Smooth muscle cell (in vitro differentiated cells): Measurements from ENCODE around the gene ZNF280B. TPM values are rescaled to one million over a fixed set of nuclear protein-coding genes. Genes with fewer than 3 reads are reported as not detected.

Experiments
- DNase-seq: peaks from one replicate; lab custom pipeline; 2025; ENCODE audit not compliant: unreplicated experiment; lab: John Stamatoyannopoulos, UW
- H2AFZ ChIP-seq: fragments of 200-600 bp; sonication (generic); 2 replicates; pipeline ENCODE4 v1.6.0; 2016; ENCODE audit warnings: antibody characterized with exemption, low read depth, mild to moderate bottlenecking
- H3F3A ChIP-seq: fragments of 200-600 bp; sonication (generic); 2 replicates; pipeline ENCODE4 v1.6.0; 2017; ENCODE audit warnings: antibody characterized with exemption, low read depth
- H3K27ac ChIP-seq: fragments of 200-600 bp; sonication (generic); 2 replicates; pipeline ENCODE4 v1.5.1; 2016; ENCODE audit warnings: low read depth, mild to moderate bottlenecking
- H3K27me3 ChIP-seq: fragments of 200-600 bp; sonication (generic); 2 replicates; pipeline ENCODE4 v1.6.1; 2016; ENCODE audit warnings: low read depth, mild to moderate bottlenecking
- H3K36me3 ChIP-seq: fragments of 200-600 bp; sonication (generic); 2 replicates; pipeline ENCODE4 v1.5.1; 2016; ENCODE audit warnings: low read depth
- H3K4me1 ChIP-seq: fragments of 200-600 bp; sonication (generic); 2 replicates; pipeline ENCODE4 v1.5.1; 2016; ENCODE audit warnings: low read depth
- H3K4me2 ChIP-seq: fragments of 200-600 bp; sonication (generic); 2 replicates; pipeline ENCODE4 v1.6.0; 2016; ENCODE audit warnings: mild to moderate bottlenecking
- H3K4me3 ChIP-seq: fragments of 200-600 bp; sonication (generic); 2 replicates; pipeline ENCODE4 v1.5.1; 2016; ENCODE audit warnings: mild to moderate bottlenecking
- H3K79me2 ChIP-seq: fragments of 200-600 bp; sonication (generic); 2 replicates; pipeline ENCODE4 v1.6.0; 2016; ENCODE audit warnings: low read depth, mild to moderate bottlenecking
- H3K9ac ChIP-seq: fragments of 200-600 bp; sonication (generic); 2 replicates; pipeline ENCODE4 v1.6.0; 2016; ENCODE audit warnings: low read depth
- H3K9me3 ChIP-seq: fragments of 200-600 bp; sonication (generic); replicated peaks from 2 replicates; pipeline ENCODE4 v1.5.1; 2016; ENCODE audit warnings: low read depth
- H4K20me1 ChIP-seq: fragments of 200-600 bp; sonication (generic); 2 replicates; pipeline ENCODE4 v1.6.0; 2016; ENCODE audit warnings: low read depth
- WGBS: methylation state at CpG from one replicate; pipeline ENCODE4 v1.1.7; 2016; ENCODE audit warnings: low lambda C conversion rate; 5-methylcytosine and 5-hydroxymethylcytosine counted together
- polyA plus RNA-seq: library from polyadenylated mRNA; unstranded; fragments of >200 nt; fragmentation: Nextera tagmentation; extraction: Ambion mirVana; gene quantifications from 2 replicates; pipeline ENCODE4 v1.2.1, GENCODE V29; 2016
- total RNA-seq: library from RNA; depleted of rRNA; stranded (reverse); fragments of >200 nt; gene quantifications from 2 replicates; pipeline ENCODE4 v1.2.3, GENCODE V29; 2014
- TF ChIP-seq, protein P1 (sequence below): fragments of 200-600 bp; sonication (generic); IDR thresholded peaks from 2 replicates; pipeline ENCODE4 v1.5.1; 2017; ENCODE audit warnings: borderline replicate concordance, mild to moderate bottlenecking, antibody characterized with exemption; ENCODE audit not compliant: insufficient read depth, poor library complexity, severe bottlenecking

ZNF280B gene
- total and polyA plus RNA-seq, 2 experiments from 2014 or later, result 3.0 to 3.3 TPM

DNA sequence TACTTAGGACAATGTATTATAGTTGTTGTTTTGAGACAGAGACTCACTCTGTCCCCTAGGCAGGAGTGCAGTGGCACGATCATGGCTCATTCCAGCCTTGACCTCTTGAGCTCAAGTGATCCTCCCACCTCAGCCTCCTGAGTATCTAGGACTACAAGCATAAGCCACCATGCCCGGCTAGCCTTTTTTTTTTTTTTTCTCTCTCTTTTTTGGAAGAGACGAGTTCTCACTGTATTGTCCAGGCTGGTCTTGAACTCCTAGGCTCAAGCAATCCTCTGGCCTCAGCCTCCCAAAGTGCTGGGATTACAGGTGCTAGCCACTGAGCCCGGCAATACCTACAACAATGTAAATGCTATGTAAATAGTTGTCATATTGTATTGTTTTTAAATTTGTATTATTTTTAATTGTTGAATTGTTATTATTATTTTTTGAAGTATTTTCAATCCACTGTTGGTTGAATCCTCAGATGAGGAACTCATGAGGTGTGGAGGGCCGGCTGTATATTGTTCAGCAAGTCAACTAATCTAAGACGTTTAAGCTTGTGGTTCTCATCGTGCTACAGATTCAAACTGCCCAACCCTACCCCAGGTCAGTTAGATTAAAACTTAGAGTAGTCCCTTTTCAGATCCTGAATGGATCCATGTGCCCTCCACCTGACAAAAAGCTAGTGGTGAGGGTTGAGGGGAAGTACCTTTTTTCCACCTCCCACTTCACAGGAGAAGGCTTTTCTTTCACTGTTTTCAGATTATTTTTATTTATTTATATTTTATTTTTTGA, 23.4 kb upstream of the ZNF280B start:
- TF ChIP-seq, protein P1, sequence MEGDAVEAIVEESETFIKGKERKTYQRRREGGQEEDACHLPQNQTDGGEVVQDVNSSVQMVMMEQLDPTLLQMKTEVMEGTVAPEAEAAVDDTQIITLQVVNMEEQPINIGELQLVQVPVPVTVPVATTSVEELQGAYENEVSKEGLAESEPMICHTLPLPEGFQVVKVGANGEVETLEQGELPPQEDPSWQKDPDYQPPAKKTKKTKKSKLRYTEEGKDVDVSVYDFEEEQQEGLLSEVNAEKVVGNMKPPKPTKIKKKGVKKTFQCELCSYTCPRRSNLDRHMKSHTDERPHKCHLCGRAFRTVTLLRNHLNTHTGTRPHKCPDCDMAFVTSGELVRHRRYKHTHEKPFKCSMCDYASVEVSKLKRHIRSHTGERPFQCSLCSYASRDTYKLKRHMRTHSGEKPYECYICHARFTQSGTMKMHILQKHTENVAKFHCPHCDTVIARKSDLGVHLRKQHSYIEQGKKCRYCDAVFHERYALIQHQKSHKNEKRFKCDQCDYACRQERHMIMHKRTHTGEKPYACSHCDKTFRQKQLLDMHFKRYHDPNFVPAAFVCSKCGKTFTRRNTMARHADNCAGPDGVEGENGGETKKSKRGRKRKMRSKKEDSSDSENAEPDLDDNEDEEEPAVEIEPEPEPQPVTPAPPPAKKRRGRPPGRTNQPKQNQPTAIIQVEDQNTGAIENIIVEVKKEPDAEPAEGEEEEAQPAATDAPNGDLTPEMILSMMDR, result no peak
- H3K27ac ChIP-seq, result no peak overlapping the region
- H3K79me2 ChIP-seq, result no peaks in the 10 kb centered on the region
- H4K20me1 ChIP-seq, result no peaks in the 10 kb centered on the region
- no peak overlapping the region for H3K4me3 ChIP-seq
- H3K36me3 ChIP-seq, result no peaks in the 10 kb centered on the region
- no peak for DNase-seq
- H3K9ac ChIP-seq, result no peak overlapping the region
- H2AFZ ChIP-seq, result no peak overlapping the region
- H3K4me1 ChIP-seq, result no peaks in the 10 kb centered on the region
- 74% methylated on average over 7 of the region's 7 CpGs for WGBS
- H3K9me3 ChIP-seq, result no peaks in the 10 kb centered on the region
- H3F3A ChIP-seq, result no peaks in the 10 kb centered on the region
- H3K4me2 ChIP-seq, result no peak overlapping the region
- no peaks in the 10 kb centered on the region for H3K27me3 ChIP-seq

DNA sequence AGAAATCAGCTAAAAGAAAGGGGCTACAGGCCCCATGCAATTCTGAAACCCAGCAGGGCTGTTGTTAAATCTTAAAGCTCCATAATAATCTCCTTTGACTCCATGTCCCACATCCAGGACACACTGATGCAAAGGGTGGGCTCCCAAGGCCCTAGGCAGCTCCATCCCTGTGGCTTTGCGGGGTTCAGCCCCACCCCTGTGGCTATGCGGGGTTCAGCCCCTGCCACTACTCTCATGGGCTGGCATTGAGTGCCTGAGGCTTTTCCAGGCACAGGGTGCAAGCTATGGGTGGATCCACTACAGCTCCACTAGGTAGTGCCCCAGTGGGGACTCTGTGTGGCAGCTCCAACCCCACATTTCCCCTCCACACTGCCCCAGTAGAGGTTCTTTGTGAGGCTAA, 20.2 kb upstream of the ZNF280B start:
- Histone ChIP-seq H3K36me3 (no peaks in the 10 kb centered on the region), H3K4me1 (no peaks in the 10 kb centered on the region), H2AFZ (no peak overlapping the region), H3F3A (no peaks in the 10 kb centered on the region), H3K4me2 (no peak overlapping the region), H3K27me3 (peaks cover 14% of the 10 kb centered on the region), H3K9me3 (no peaks in the 10 kb centered on the region), H3K4me3 (no peak overlapping the region), H4K20me1 (no peaks in the 10 kb centered on the region), H3K79me2 (no peaks in the 10 kb centered on the region), H3K9ac (no peak overlapping the region), H3K27ac (no peak overlapping the region)
- TF ChIP-seq, protein P1, result no peak
- 69% methylated on average over 2 of the region's 2 CpGs for WGBS
- no peak for DNase-seq

DNA sequence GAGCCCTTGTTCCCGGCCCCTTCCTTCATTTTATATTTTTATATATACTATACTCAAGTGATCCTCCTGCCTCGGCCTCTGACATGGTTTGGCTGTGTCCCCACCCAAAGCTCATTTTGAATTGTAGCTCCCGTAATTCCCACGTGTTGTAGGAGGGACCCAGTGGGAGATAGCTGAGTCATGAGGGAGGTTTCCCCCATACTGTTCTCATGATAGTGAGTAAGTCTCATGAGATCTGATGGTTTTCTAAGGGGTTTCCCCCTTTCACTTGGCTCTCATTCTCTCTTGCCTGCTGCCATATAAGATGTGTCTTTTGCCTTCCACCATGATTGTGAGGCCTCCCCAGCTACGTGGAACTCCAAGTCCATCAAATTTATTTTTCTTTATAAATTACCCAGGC, 18.8 kb upstream of the ZNF280B start:
- DNase-seq, result no peak
- Histone ChIP-seq H3K27ac (no peak overlapping the region), H3K4me3 (no peak overlapping the region), H3K4me1 (no peaks in the 10 kb centered on the region), H3K4me2 (no peak overlapping the region), H2AFZ (no peak overlapping the region), H3F3A (no peaks in the 10 kb centered on the region), H3K79me2 (no peaks in the 10 kb centered on the region), H3K36me3 (no peaks in the 10 kb centered on the region), H3K27me3 (peaks cover 14% of the 10 kb centered on the region), H3K9ac (no peak overlapping the region), H3K9me3 (no peaks in the 10 kb centered on the region), H4K20me1 (no peaks in the 10 kb centered on the region)
- 81% methylated on average over 5 of the region's 5 CpGs for WGBS
- TF ChIP-seq, protein P1, result no peak
